B cell (primary cell): Measurements from ENCODE around the gene CFAP73. TPM values are rescaled to one million over a fixed set of nuclear protein-coding genes. Genes with fewer than 3 reads are reported as not detected.

Experiments used
- ATAC-seq: fragments of 200-7000 bp; cut with Tn5 transposase; one replicate; pipeline ENCODE4 v1.10.0; 2021; ENCODE audit warnings: low read depth, mild to moderate bottlenecking, moderate number of reproducible peaks, moderate library complexity
- CTCF ChIA-PET: fragments of 350-600 bp; sonication (Branson Sonifier 250); formaldehyde crosslinking; loops from one replicate; lab custom pipeline; 2021; ENCODE audit warnings: antibody characterized with exemption, inconsistent platforms; lab: Charles Lee
- POLR2A ChIA-PET: fragments of 350-600 bp; sonication (Branson Sonifier 250); formaldehyde crosslinking; loops from one replicate; lab custom pipeline; 2021; ENCODE audit warnings: antibody characterized with exemption; lab: Charles Lee
- DNase-seq: peaks from one replicate; pipeline ENCODE4 v3.0.0; 2013
- H2AFZ ChIP-seq: 2 replicates; pipeline ENCODE4 v1.6.1; 2012; ENCODE audit warnings: mild to moderate bottlenecking, low read depth, low read length; ENCODE audit not compliant: insufficient read depth, poor library complexity, severe bottlenecking
- H3K27ac ChIP-seq, 2 donors: 1 replicate in 1 of 2; 2 replicates in 1 of 2; pipeline ENCODE4 v1.5.1; 2012 to 2013; ENCODE audit warnings: low read length in 2 of 2, mild to moderate bottlenecking in 2 of 2, moderate library complexity in 1 of 2
- H3K27me3 ChIP-seq, 4 experiments: fragments of 200-600 bp in 1 of 4; sonication (generic) in 1 of 4; replicated peaks in 1 of 4; 1 replicate in 2 of 4; 2 replicates in 2 of 4; pipeline versions ENCODE4 v1.6.1 to v1.7.0; 2013 to 2016; ENCODE audit warnings: low read length in 3 of 4, mild to moderate bottlenecking in 2 of 4, mixed read lengths in 1 of 4, moderate library complexity in 1 of 4; ENCODE audit not compliant: insufficient read depth in 4 of 4, control insufficient read depth in 3 of 4; ENCODE audit errors: control extremely low read depth in 1 of 4
- H3K36me3 ChIP-seq, 2 experiments: replicated peaks in 1 of 2; 1 replicate in 1 of 2; 2 replicates in 1 of 2; pipeline versions ENCODE4 v1.6.1 to v1.7.1; 2013; ENCODE audit warnings: low read length in 1 of 2; ENCODE audit not compliant: insufficient read depth in 2 of 2, control insufficient read depth in 1 of 2; ENCODE audit errors: control extremely low read depth in 1 of 2, extremely low read depth in 1 of 2
- H3K4me1 ChIP-seq, 2 donors: fragments of 200-600 bp in 1 of 2; sonication (generic) in 1 of 2; 1 replicate in 1 of 2; 2 replicates in 1 of 2; pipeline versions ENCODE4 v1.5.1 to v1.6.1; 2013 to 2017; ENCODE audit warnings: low read length in 2 of 2; ENCODE audit not compliant: control insufficient read depth in 2 of 2, insufficient read depth in 2 of 2
- H3K4me2 ChIP-seq: replicated peaks from 2 replicates; pipeline ENCODE3; 2012; ENCODE audit warnings: mild to moderate bottlenecking, low read depth, low read length; ENCODE audit not compliant: poor library complexity, severe bottlenecking
- H3K4me3 ChIP-seq, 5 experiments: fragments of 200-600 bp in 1 of 5; sonication (generic) in 1 of 5; 1 replicate in 3 of 5; 2 replicates in 2 of 5; pipeline versions ENCODE4 v1.5.1 to v1.7.0; 2011 to 2016; ENCODE audit warnings: low read length in 4 of 5, mild to moderate bottlenecking in 4 of 5, low read depth in 2 of 5, control low read depth in 1 of 5, moderate library complexity in 1 of 5; ENCODE audit not compliant: insufficient read depth in 1 of 5; ENCODE audit errors: control extremely low read depth in 1 of 5, extremely low read depth in 1 of 5
- H3K79me2 ChIP-seq: fragments of 200-600 bp; sonication (generic); one replicate; pipeline ENCODE4 v1.6.0; 2016; ENCODE audit warnings: low read length; ENCODE audit not compliant: control insufficient read depth, insufficient read depth
- H3K9ac ChIP-seq: fragments of 200-600 bp; sonication (generic); 2 replicates; pipeline ENCODE4 v1.6.1; 2017; ENCODE audit warnings: mild to moderate bottlenecking, low read length, moderate library complexity
- H3K9me3 ChIP-seq, 3 donors: one replicate each; pipeline versions ENCODE4 v1.6.1 to v1.7.1; 2013; ENCODE audit warnings: low read length in 2 of 3; ENCODE audit not compliant: control insufficient read depth in 2 of 3, insufficient read depth in 1 of 3; ENCODE audit errors: control extremely low read depth in 1 of 3
- H4K20me1 ChIP-seq: 2 replicates; pipeline ENCODE4 v1.6.0; 2012; ENCODE audit warnings: mild to moderate bottlenecking, low read length; ENCODE audit not compliant: insufficient read depth, control insufficient read depth, poor library complexity, severe bottlenecking
- H3K27ac Mint-ChIP-seq: one replicate; pipeline ENCODE4 v1.8.0; 2021; ENCODE audit warnings: mixed read lengths
- H3K27me3 Mint-ChIP-seq: one replicate; pipeline ENCODE4 v1.8.0; 2021; ENCODE audit warnings: mixed read lengths
- H3K4me1 Mint-ChIP-seq: one replicate; pipeline ENCODE4 v1.8.0; 2021; ENCODE audit warnings: mixed read lengths
- H3K4me3 Mint-ChIP-seq: one replicate; pipeline ENCODE4 v1.8.0; 2021; ENCODE audit warnings: mixed read lengths
- H3K9me3 Mint-ChIP-seq: one replicate; pipeline ENCODE4 v1.8.0; 2022; ENCODE audit warnings: mixed read lengths; ENCODE audit not compliant: insufficient read depth
- EZH2 ChIP-seq: IDR thresholded peaks from 2 replicates; pipeline ENCODE4 v1.6.1; 2012; ENCODE audit warnings: borderline replicate concordance, low read depth, mild to moderate bottlenecking, moderate library complexity, low read length; ENCODE audit not compliant: insufficient read depth, poor library complexity, severe bottlenecking
- WGBS: methylation state at CpG from one replicate; pipeline ENCODE4 v1.1.5; 2013; ENCODE audit warnings: missing lambda C conversion rate; ENCODE audit not compliant: insufficient coverage; 5-methylcytosine and 5-hydroxymethylcytosine counted together
- intact Hi-C: fragments of 100-400 bp; cut with micrococcal nuclease; formaldehyde crosslinking; loops from one replicate; pipeline ENCODE4 v1.10.0; 2022
- polyA plus RNA-seq: library from polyadenylated mRNA; depleted of rRNA; stranded (reverse); fragments of >200 nt; gene quantifications from 2 replicates; pipeline ENCODE4 v1.2.3, GENCODE V29; 2012
- total RNA-seq, 2 donors: library from RNA; stranded (reverse); fragments of 120-200 nt in 1 of 2; gene quantifications; 1 replicate in 1 of 2; 2 replicates in 1 of 2; pipeline versions ENCODE4 v1.2.3 to v1.2.4, GENCODE V29; 2013 to 2022
- TF ChIP-seq, protein P1 (sequence below): fragments of 200-600 bp; IDR thresholded peaks from one replicate; pipeline ENCODE4 v1.8.0; 2022; ENCODE audit warnings: antibody characterized with exemption, mild to moderate bottlenecking

The CFAP73 gene
- total and polyA plus RNA-seq, 2 donors (not counting 1 experiment from before 2014, with no cell fraction given), result 0.13 to 5.1 TPM

DNA sequence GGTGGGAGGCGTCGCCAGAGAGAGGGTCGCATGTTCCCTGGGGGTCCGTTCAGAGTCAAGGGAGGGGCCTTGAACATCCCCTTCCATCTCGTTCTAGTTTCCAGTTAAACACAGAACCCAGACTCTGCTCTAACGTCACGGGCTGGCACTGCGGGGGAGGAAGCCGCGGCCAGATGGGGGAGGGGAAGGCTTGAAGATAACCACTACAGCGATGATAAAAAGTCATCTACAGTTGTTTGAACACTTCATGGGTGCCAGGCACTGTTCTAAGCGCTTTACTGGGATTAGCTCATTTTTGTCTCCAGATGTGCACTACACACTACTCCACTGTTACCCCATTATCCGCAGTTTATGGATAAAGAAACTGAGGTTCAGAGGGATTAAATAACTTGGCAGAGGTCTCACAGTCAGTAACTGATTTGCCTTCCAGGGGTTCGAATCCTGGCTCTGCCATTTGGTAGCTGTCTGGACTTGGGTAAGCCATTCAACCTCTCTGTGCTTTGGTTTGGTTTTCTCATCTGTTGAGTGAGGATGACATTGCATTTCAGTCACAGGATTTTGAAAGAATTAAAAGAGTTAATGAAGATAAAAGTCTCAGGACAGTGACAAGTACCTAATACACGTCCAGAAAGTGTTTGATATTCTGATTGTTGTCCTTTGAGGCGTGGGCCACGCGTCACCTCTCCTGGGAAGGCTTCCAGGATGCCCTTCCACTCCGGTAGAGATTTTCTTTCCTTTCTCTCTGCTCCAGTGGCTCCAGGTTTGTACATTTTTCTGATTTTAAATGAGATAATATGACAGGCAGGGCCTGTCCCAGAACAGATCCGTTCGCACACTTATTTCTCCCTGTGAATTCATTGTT lies 13.2 kb upstream of the CFAP73 start:
- peaks cover 6% of the 10 kb centered on the region for H3K27me3 Mint-ChIP-seq
- DNase-seq (peak; percentile 67), ATAC-seq (peak; percentile 64)
- CTCF ChIA-PET, result interaction anchor here (0.8 to 1.3 kb wide), 3 partner anchors 18 to 39 kb away, joined by 3 to 4 read pairs (median 3); no protein-coding TSS in a partner anchor
- H3K9me3 ChIP-seq, result no peaks in the 10 kb centered on the region
- H3K27ac ChIP-seq, result no peak overlapping the region
- no peaks in the 10 kb centered on the region for H4K20me1 ChIP-seq
- peaks cover 21% of the 10 kb centered on the region for H3K4me1 Mint-ChIP-seq
- peak overlapping the region; percentile 84 for H3K4me3 Mint-ChIP-seq
- H3K27ac Mint-ChIP-seq, result peak overlapping the region; percentile 85
- POLR2A ChIA-PET, result no interaction called here
- H3K4me3 ChIP-seq, result peak overlapping the region in 4 of 5 experiments; percentile 10 to 46 (median 25)
- H3K9me3 Mint-ChIP-seq, result no peaks in the 10 kb centered on the region
- H3K4me1 ChIP-seq, result peaks cover 13 to 21% of the 10 kb centered on the region in 2 donors
- 62% methylated on average over 10 of the region's 21 CpGs for WGBS
- peak overlapping the region; percentile 85 for H3K4me2 ChIP-seq
- H2AFZ ChIP-seq, result no peak overlapping the region
- H3K79me2 ChIP-seq, result no peaks in the 10 kb centered on the region
- H3K36me3 ChIP-seq, result no peaks in the 10 kb centered on the region
- peaks cover 0 to 21% (median 6%) of the 10 kb centered on the region in 4 experiments for H3K27me3 ChIP-seq
- no peak for TF ChIP-seq EZH2
- TF ChIP-seq, protein P1, sequence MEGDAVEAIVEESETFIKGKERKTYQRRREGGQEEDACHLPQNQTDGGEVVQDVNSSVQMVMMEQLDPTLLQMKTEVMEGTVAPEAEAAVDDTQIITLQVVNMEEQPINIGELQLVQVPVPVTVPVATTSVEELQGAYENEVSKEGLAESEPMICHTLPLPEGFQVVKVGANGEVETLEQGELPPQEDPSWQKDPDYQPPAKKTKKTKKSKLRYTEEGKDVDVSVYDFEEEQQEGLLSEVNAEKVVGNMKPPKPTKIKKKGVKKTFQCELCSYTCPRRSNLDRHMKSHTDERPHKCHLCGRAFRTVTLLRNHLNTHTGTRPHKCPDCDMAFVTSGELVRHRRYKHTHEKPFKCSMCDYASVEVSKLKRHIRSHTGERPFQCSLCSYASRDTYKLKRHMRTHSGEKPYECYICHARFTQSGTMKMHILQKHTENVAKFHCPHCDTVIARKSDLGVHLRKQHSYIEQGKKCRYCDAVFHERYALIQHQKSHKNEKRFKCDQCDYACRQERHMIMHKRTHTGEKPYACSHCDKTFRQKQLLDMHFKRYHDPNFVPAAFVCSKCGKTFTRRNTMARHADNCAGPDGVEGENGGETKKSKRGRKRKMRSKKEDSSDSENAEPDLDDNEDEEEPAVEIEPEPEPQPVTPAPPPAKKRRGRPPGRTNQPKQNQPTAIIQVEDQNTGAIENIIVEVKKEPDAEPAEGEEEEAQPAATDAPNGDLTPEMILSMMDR, result no peak
- peak overlapping the region; percentile 43 for H3K9ac ChIP-seq
- intact Hi-C loops, result no loop called here

DNA sequence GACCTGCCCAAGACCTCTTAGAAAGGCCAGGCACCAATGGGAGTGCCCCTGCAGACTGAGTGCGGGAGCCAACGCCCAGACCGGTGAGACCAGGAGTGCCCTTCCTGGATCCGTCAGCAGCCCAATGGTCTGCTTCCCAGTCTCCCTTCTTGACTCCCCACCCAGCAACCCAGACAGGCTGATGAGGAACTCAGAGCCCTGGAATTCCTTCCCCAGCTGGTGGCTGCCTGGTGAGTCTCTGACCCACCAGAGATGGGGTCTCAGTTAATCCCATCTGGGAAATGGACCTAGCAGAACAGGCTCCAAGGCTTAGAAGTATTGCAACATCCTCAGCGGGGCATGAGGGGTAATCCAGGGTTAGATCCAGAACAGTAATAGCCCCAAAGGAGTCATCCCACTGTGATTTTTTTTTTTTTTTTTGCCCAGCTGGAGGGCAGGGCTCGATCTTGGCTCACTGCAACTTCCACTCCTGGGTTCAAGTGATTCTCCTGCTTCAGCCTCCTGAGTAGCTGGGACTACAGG lies 12.5 kb upstream of the CFAP73 start:
- Mint-ChIP-seq H3K9me3 (no peaks in the 10 kb centered on the region), H3K27ac (no peak overlapping the region), H3K4me1 (peaks cover 21% of the 10 kb centered on the region), H3K4me3 (peak overlapping the region; percentile 84), H3K27me3 (peaks cover 6% of the 10 kb centered on the region)
- no peaks in the 10 kb centered on the region for H3K9me3 ChIP-seq
- H3K79me2 ChIP-seq, result no peaks in the 10 kb centered on the region
- WGBS, result 95% methylated on average over 5 of the region's 6 CpGs
- intact Hi-C loops, result no loop called here
- H3K4me3 ChIP-seq, result no peak overlapping the region
- no peaks in the 10 kb centered on the region for H4K20me1 ChIP-seq
- no peak overlapping the region for H3K4me2 ChIP-seq
- peaks cover 0 to 21% (median 6%) of the 10 kb centered on the region in 4 experiments for H3K27me3 ChIP-seq
- peaks cover 18 to 27% of the 10 kb centered on the region in 2 donors for H3K4me1 ChIP-seq
- H3K36me3 ChIP-seq, result no peaks in the 10 kb centered on the region
- DNase-seq (peak; percentile 1), ATAC-seq (no peak)
- H3K27ac ChIP-seq, result no peak overlapping the region
- ChIA-PET POLR2A (no interaction called here), CTCF (interaction anchor here (1.2 kb wide), 1 partner anchor 17 kb away, joined by 3 read pairs; no protein-coding TSS in a partner anchor)
- TF ChIP-seq EZH2, result no peak
- TF ChIP-seq, protein P1, result no peak
- H2AFZ ChIP-seq, result no peak overlapping the region
- no peak overlapping the region for H3K9ac ChIP-seq
